Effector memory CD4-positive, alpha-beta T cell (primary cell): ENCODE results near the gene ARPC1B.
A peak's percentile ranks its signal among the peaks of the same experiment; 100 is the strongest.
"Not testable (repeated sequence)": the region's sequence is repeated elsewhere in the genome, so short reads cannot be mapped to it uniquely, and the experiment has no call there.

Experiments used
- DNase-seq, 3 donors: peaks; one replicate each; pipeline ENCODE4 v3.0.0-alpha.2; 2020
- H3K27ac ChIP-seq: 2 replicates; pipeline ENCODE4 v1.7.0; 2013; ENCODE audit warnings: mild to moderate bottlenecking, low read length, moderate library complexity; ENCODE audit not compliant: insufficient read depth, poor library complexity, severe bottlenecking
- H3K27me3 ChIP-seq: replicated peaks from 2 replicates; pipeline ENCODE4 v1.7.0; 2013; ENCODE audit warnings: mild to moderate bottlenecking, low read length; ENCODE audit not compliant: insufficient read depth, control insufficient read depth, poor library complexity, severe bottlenecking
- H3K36me3 ChIP-seq: 2 replicates; pipeline ENCODE4 v1.7.0; 2013; ENCODE audit warnings: mild to moderate bottlenecking, low read length, moderate library complexity; ENCODE audit not compliant: control insufficient read depth, insufficient read depth
- H3K4me1 ChIP-seq: 2 replicates; pipeline ENCODE4 v1.7.0; 2013; ENCODE audit warnings: low read length, mild to moderate bottlenecking; ENCODE audit not compliant: control insufficient read depth, insufficient read depth, poor library complexity, severe bottlenecking
- H3K4me3 ChIP-seq: 2 replicates; pipeline ENCODE4 v1.7.0; 2013; ENCODE audit warnings: low read length, low read depth, mild to moderate bottlenecking; ENCODE audit not compliant: insufficient read depth, poor library complexity, severe bottlenecking
- H3K9me3 ChIP-seq: 2 replicates; pipeline ENCODE4 v1.7.0; 2013; ENCODE audit warnings: mild to moderate bottlenecking, low read length, moderate library complexity; ENCODE audit not compliant: control insufficient read depth

ARPC1B gene

GRCh38 chr7:99408379-99409191 is 34.1 kb downstream of the ARPC1B start, which contains the start of the genes BUD31 and PDAP1:
TSS of gene BUD31 (plus strand) at chr7:99408969. CDS start at chr7:99411093, 2,124 bp downstream.
TSS of gene PDAP1 (minus strand) at chr7:99408597. CDS start at chr7:99408548, 49 bp downstream.
- H3K36me3 ChIP-seq = peaks cover 44% of the 10 kb centered on the region
- H3K27me3 ChIP-seq = no peaks in the 10 kb centered on the region
- peak within 1 kb of the TSS; percentile 94 for H3K27ac ChIP-seq
- no peaks in the 10 kb centered on the region for H3K9me3 ChIP-seq
- H3K4me3 ChIP-seq = peak within 1 kb of the TSS; percentile 83
- DNase-seq = peak; percentile 92 to 94 (median 92)
- H3K4me1 ChIP-seq = peaks cover 25% of the 10 kb centered on the region

- peaks cover 25% of the 10 kb centered on the region for H3K4me1 ChIP-seq
- DNase-seq = no peak
- H3K27me3 ChIP-seq = no peaks in the 10 kb centered on the region
- H3K4me3 ChIP-seq = peak overlapping the region; percentile 83
- H3K9me3 ChIP-seq = no peaks in the 10 kb centered on the region
- H3K36me3 ChIP-seq = peaks cover 42% of the 10 kb centered on the region
- peak overlapping the region; percentile 94 for H3K27ac ChIP-seq
Observed at GRCh38 chr7:99409192-99409572, 34.7 kb downstream of the ARPC1B start.

- DNase-seq = no peak
- H3K27ac ChIP-seq = peak overlapping the region; percentile 94
- H3K4me3 ChIP-seq = peak overlapping the region; percentile 83
Observed at GRCh38 chr7:99409806-99410205, 35.3 kb downstream of the ARPC1B start.

GRCh38 chr7:99410635-99411034 is 36.1 kb downstream of the ARPC1B start:
- peaks cover 43% of the 10 kb centered on the region for H3K36me3 ChIP-seq
- H3K27ac ChIP-seq = no peak overlapping the region

More at GRCh38 chr7:99409806-99410205, 35.3 kb downstream of the ARPC1B start:
- H3K27me3 ChIP-seq = no peaks in the 10 kb centered on the region
- peaks cover 25% of the 10 kb centered on the region for H3K4me1 ChIP-seq
- H3K9me3 ChIP-seq = no peaks in the 10 kb centered on the region
- peaks cover 42% of the 10 kb centered on the region for H3K36me3 ChIP-seq

GRCh38 chr7:99415513-99416127 is 41.1 kb downstream of the ARPC1B start:
- not testable (repeated sequence) for H3K4me3 ChIP-seq, H3K27me3 ChIP-seq, H3K27ac ChIP-seq, H3K9me3 ChIP-seq, DNase-seq, H3K4me1 ChIP-seq
- H3K36me3 ChIP-seq = peaks cover 80% of the 10 kb centered on the region

More at GRCh38 chr7:99410635-99411034, 36.1 kb downstream of the ARPC1B start:
- Histone ChIP-seq H3K9me3 (no peaks in the 10 kb centered on the region), H3K27me3 (no peaks in the 10 kb centered on the region), H3K4me1 (peaks cover 25% of the 10 kb centered on the region), H3K4me3 (no peak overlapping the region)
- DNase-seq = no peak

- Histone ChIP-seq H3K36me3 (peaks cover 65% of the 10 kb centered on the region), H3K9me3 (no peaks in the 10 kb centered on the region), H3K4me1 (no peaks in the 10 kb centered on the region), H3K27ac (no peak overlapping the region), H3K27me3 (no peaks in the 10 kb centered on the region), H3K4me3 (no peak overlapping the region)
- DNase-seq = no peak
Observed at GRCh38 chr7:99418260-99418659, 43.7 kb downstream of the ARPC1B start.

- peaks cover 68% of the 10 kb centered on the region for H3K36me3 ChIP-seq
- H3K27ac ChIP-seq = no peak overlapping the region
- H3K4me1 ChIP-seq = no peaks in the 10 kb centered on the region
- H3K4me3 ChIP-seq = no peak overlapping the region
- no peaks in the 10 kb centered on the region for H3K27me3 ChIP-seq
- DNase-seq = no peak
- H3K9me3 ChIP-seq = no peaks in the 10 kb centered on the region
Observed at GRCh38 chr7:99419323-99420021, 44.9 kb downstream of the ARPC1B start.

GRCh38 chr7:99420213-99420612 is 45.7 kb downstream of the ARPC1B start:
- Histone ChIP-seq H3K4me1 (no peaks in the 10 kb centered on the region), H3K9me3 (no peaks in the 10 kb centered on the region), H3K27me3 (no peaks in the 10 kb centered on the region), H3K4me3 (no peak overlapping the region), H3K36me3 (peaks cover 68% of the 10 kb centered on the region), H3K27ac (no peak overlapping the region)
- DNase-seq = no peak

- Histone ChIP-seq H3K27me3 (no peaks in the 10 kb centered on the region), H3K4me1 (no peaks in the 10 kb centered on the region), H3K4me3 (no peak overlapping the region), H3K27ac (no peak overlapping the region), H3K9me3 (no peaks in the 10 kb centered on the region), H3K36me3 (peaks cover 72% of the 10 kb centered on the region)
- DNase-seq = no peak
Observed at GRCh38 chr7:99420986-99421385, 46.5 kb downstream of the ARPC1B start.
